Measurements from ENCODE around the gene SLC39A6. TPM values are rescaled to one million over a fixed set of nuclear protein-coding genes. Genes with fewer than 3 reads are reported as not detected.
A peak's percentile ranks its signal among the peaks of the same experiment; 100 is the strongest.

Gene SLC39A6
- total and polyA plus RNA-seq, 2 experiments from 2014 or later = 48.3 to 59.6 TPM

- Histone ChIP-seq H3K4me2 (peak overlapping the region; percentile 55), H3K27ac (peak overlapping the region; percentile 92), H3K79me2 (peaks cover 2% of the 10 kb centered on the region), H3K9me3 (ENCODE audit: low read depth) (no peaks in the 10 kb centered on the region), H2AFZ (no peak overlapping the region), H3K4me1 (ENCODE audit: insufficient read depth) (peaks cover 3% of the 10 kb centered on the region), H3K9me2 (replicated peaks; ENCODE audit: insufficient read depth) (no peaks in the 10 kb centered on the region), H3K27me3 (no peaks in the 10 kb centered on the region), H3K36me3 (replicated peaks; ENCODE audit: insufficient read depth, low read depth) (no peaks in the 10 kb centered on the region), H3K4me3 (no peak overlapping the region), H4K20me1 (ENCODE audit: insufficient read depth, poor library complexity, severe bottlenecking) (no peaks in the 10 kb centered on the region)
- DNase-seq (ENCODE audit: low spot score) = no peak
- no peak for TF ChIP-seq CTCF (IDR thresholded peaks at IDR 0.05; ENCODE audit: poor library complexity)
- no peak for TF ChIP-seq EZH2 (IDR thresholded peaks at IDR 0.05; ENCODE audit: borderline replicate concordance)
- no peak for TF ChIP-seq EZH2phosphoT487 (IDR thresholded peaks at IDR 0.05; ENCODE audit: low read depth, severe bottlenecking, unreplicated experiment)
- WGBS (ENCODE audit: low lambda C conversion rate, missing lambda C conversion rate) = 87% methylated on average over 2 of the region's 2 CpGs
Observed at GRCh38 chr18:36153771-36154170, 24.6 kb upstream of the SLC39A6 start.

- peak; percentile 50 for DNase-seq (ENCODE audit: low spot score)
- H3K79me2 ChIP-seq = no peaks in the 10 kb centered on the region
- 64% methylated on average over 4 of the region's 4 CpGs for WGBS (ENCODE audit: low lambda C conversion rate, missing lambda C conversion rate)
- H3K9me2 ChIP-seq (replicated peaks; ENCODE audit: insufficient read depth) = no peaks in the 10 kb centered on the region
- H3K4me3 ChIP-seq = no peak overlapping the region
- H3K4me2 ChIP-seq = peak overlapping the region; percentile 55
- H3K36me3 ChIP-seq (replicated peaks; ENCODE audit: insufficient read depth, low read depth) = no peaks in the 10 kb centered on the region
- H3K27ac ChIP-seq = peak overlapping the region; percentile 92
- H3K27me3 ChIP-seq = no peaks in the 10 kb centered on the region
- H3K4me1 ChIP-seq (ENCODE audit: insufficient read depth) = peaks cover 3% of the 10 kb centered on the region
- no peak overlapping the region for H2AFZ ChIP-seq
- H4K20me1 ChIP-seq (ENCODE audit: insufficient read depth, poor library complexity, severe bottlenecking) = no peaks in the 10 kb centered on the region
- TF ChIP-seq CTCF (IDR thresholded peaks at IDR 0.05; ENCODE audit: poor library complexity) = no peak
- no peak for TF ChIP-seq EZH2 (IDR thresholded peaks at IDR 0.05; ENCODE audit: borderline replicate concordance)
- TF ChIP-seq EZH2phosphoT487 (IDR thresholded peaks at IDR 0.05; ENCODE audit: low read depth, severe bottlenecking, unreplicated experiment) = no peak
- no peaks in the 10 kb centered on the region for H3K9me3 ChIP-seq (ENCODE audit: low read depth)
Observed at GRCh38 chr18:36153203-36153602, 24.1 kb upstream of the SLC39A6 start.

- H3K27ac ChIP-seq = peak overlapping the region; percentile 92
- no peak overlapping the region for H3K4me3 ChIP-seq
- WGBS (ENCODE audit: low lambda C conversion rate, missing lambda C conversion rate) = 100% methylated on average over 1 of the region's 1 CpG
- no peaks in the 10 kb centered on the region for H3K36me3 ChIP-seq (replicated peaks; ENCODE audit: insufficient read depth, low read depth)
- no peak overlapping the region for H3K4me2 ChIP-seq
- H3K27me3 ChIP-seq = no peaks in the 10 kb centered on the region
- no peaks in the 10 kb centered on the region for H3K79me2 ChIP-seq
- H3K4me1 ChIP-seq (ENCODE audit: insufficient read depth) = no peaks in the 10 kb centered on the region
- TF ChIP-seq EZH2phosphoT487 (IDR thresholded peaks at IDR 0.05; ENCODE audit: low read depth, severe bottlenecking, unreplicated experiment) (no peak), EZH2 (IDR thresholded peaks at IDR 0.05; ENCODE audit: borderline replicate concordance) (no peak), CTCF (IDR thresholded peaks at IDR 0.05; ENCODE audit: poor library complexity) (no peak)
- H3K9me2 ChIP-seq (replicated peaks; ENCODE audit: insufficient read depth) = no peaks in the 10 kb centered on the region
- DNase-seq (ENCODE audit: low spot score) = no peak
- H2AFZ ChIP-seq = no peak overlapping the region
- H4K20me1 ChIP-seq (ENCODE audit: insufficient read depth, poor library complexity, severe bottlenecking) = no peaks in the 10 kb centered on the region
- H3K9me3 ChIP-seq (ENCODE audit: low read depth) = no peaks in the 10 kb centered on the region
Observed at GRCh38 chr18:36152781-36153180, 23.6 kb upstream of the SLC39A6 start.
